SK-N-MC (cell line): ENCODE measurements around the gene RESF1.
"Not testable (repeated sequence)": the region's sequence is repeated elsewhere in the genome, so short reads cannot be mapped to it uniquely, and the experiment has no call there.

Experiments used
- DNase-seq: peaks from one replicate; pipeline ENCODE4 v3.0.0-alpha.2; 2011; ENCODE audit warnings: low read depth, low spot score
- H3K27ac ChIP-seq: fragments of 200-600 bp; sonication (generic); 2 replicates; pipeline ENCODE4 v1.5.1; 2016; ENCODE audit warnings: mixed run types
- H3K36me3 ChIP-seq: fragments of 200-600 bp; sonication (generic); 2 replicates; pipeline ENCODE4 v1.6.1; 2017; ENCODE audit warnings: antibody characterized with exemption, low read length, mixed read lengths; ENCODE audit not compliant: insufficient read depth
- H3K4me3 ChIP-seq: fragments of 200-600 bp; sonication (generic); 2 replicates; pipeline ENCODE4 v1.5.1; 2016
- H3K9ac ChIP-seq: fragments of 200-600 bp; sonication (generic); 2 replicates; pipeline ENCODE4 v1.8.0; 2017; ENCODE audit warnings: mixed run types, mixed read lengths; ENCODE audit not compliant: insufficient read length
- H3K9me3 ChIP-seq: fragments of 200-600 bp; sonication (generic); 2 replicates; pipeline ENCODE4 v1.6.1; 2017; ENCODE audit warnings: low read depth, mild to moderate bottlenecking, antibody characterized with exemption, low read length, moderate library complexity, mixed read lengths
- EZH2 ChIP-seq: fragments of 200-600 bp; sonication (generic); IDR thresholded peaks from one replicate; pipeline ENCODE4 v1.6.1; 2017; ENCODE audit warnings: antibody characterized with exemption
- FOXP2 ChIP-seq: optimal IDR thresholded peaks from 2 replicates; pipeline ENCODE3; 2011; ENCODE audit warnings: mild to moderate bottlenecking, moderate library complexity; ENCODE audit not compliant: insufficient read depth; ENCODE audit errors: extremely low read length, control extremely low read depth
- POLR2AphosphoS5 ChIP-seq: IDR thresholded peaks from 2 replicates; pipeline ENCODE4 v1.6.1; 2012; ENCODE audit warnings: mild to moderate bottlenecking, low read depth, low read length, borderline replicate concordance

The RESF1 gene

DNA sequence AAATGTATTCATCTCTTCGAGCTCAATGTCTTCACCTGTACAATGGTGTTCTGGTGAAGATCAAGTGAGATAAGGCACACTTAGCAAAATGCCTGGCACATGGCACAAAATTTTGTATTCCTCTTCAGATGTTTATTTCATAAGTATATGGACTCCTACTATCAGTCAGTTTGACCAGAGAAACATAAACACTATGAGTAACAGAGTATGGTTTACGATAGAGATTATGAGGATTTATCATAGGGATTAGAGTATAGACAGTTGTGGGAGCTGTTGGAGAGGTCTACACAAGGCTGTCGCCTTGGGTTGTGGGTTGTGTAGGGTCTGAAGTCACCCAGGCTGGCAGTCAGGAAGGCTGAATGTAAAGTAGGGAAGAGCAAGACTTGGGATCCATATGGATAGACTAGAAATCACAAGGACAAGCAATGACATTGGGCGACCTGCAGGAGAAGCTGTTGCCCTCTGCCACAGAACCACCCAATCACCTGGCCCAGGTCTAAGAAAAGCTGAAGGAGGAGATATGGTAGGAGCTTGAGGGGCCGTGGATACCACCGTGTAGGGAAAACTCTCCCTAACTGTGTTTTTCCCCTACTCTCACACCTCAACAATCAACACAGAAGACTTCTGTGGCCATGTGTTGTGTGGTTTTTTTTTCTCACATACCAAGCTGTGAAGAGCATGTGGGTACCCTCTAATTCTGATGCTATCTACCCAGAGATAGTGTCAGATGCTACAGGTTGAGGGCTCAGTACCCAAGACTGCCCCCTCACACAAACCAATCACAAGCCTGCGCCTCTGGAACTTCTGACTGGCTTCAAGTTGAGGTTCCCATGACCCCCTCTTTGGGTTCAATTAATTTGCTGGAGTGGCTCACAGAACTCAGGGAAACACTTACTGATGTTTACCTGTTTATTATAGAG, 27.2 kb upstream of the RESF1 start:
- no peak overlapping the region for H3K27ac ChIP-seq
- no peaks in the 10 kb centered on the region for H3K36me3 ChIP-seq
- DNase-seq = no peak
- no peak overlapping the region for H3K9ac ChIP-seq
- no peak for TF ChIP-seq EZH2
- H3K9me3 ChIP-seq = no peaks in the 10 kb centered on the region
- no peak overlapping the region for H3K4me3 ChIP-seq

DNA sequence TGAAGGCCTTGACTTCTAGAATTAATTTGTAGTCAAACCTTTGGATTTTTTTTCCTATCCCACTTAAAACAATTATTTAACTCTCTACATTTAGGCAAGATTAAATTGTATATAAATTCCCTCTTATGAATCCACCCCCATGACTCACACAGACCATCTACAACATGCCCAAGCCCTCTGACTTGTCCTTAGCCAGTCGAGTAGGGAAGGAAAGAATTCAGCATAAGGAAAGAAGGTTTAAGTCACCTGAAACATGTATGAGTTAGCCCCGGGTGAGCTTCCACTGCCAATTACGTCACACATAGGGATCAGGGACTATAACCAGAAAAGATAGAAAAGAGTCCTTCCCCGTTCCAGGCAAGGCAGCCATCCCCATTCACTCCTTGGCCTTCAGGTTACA, 14.9 kb upstream of the RESF1 start:
- Histone ChIP-seq H3K9ac (no peak overlapping the region), H3K4me3 (no peak overlapping the region), H3K9me3 (no peaks in the 10 kb centered on the region), H3K36me3 (no peaks in the 10 kb centered on the region), H3K27ac (no peak overlapping the region)
- TF ChIP-seq FOXP2 = no peak
- no peak for TF ChIP-seq EZH2
- TF ChIP-seq POLR2AphosphoS5 = no peak
- DNase-seq = no peak

DNA sequence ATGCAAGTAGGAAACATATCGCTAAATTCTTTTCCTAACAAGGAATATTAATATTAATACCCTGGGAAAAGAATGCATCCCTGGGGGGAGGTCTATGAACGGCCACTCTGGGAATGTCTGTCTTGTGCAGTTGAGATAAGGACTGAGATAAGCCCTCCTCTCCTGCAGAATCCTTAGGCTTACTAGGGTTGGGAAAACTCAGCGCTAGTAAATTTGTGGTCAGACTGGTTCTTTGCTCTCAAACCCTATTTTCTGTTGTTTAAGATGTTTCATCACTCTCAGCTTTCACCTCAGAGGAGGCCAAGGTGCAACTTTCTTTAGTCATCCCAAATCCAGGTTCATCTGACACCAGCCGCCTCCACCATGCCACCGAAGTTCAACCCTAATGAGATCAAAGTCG, 11.2 kb upstream of the RESF1 start:
- Histone ChIP-seq H3K9ac (no peak overlapping the region), H3K27ac (no peak overlapping the region), H3K36me3 (no peaks in the 10 kb centered on the region), H3K4me3 (no peak overlapping the region), H3K9me3 (no peaks in the 10 kb centered on the region)
- TF ChIP-seq FOXP2 (no peak), POLR2AphosphoS5 (no peak), EZH2 (no peak)
- DNase-seq = no peak

DNA sequence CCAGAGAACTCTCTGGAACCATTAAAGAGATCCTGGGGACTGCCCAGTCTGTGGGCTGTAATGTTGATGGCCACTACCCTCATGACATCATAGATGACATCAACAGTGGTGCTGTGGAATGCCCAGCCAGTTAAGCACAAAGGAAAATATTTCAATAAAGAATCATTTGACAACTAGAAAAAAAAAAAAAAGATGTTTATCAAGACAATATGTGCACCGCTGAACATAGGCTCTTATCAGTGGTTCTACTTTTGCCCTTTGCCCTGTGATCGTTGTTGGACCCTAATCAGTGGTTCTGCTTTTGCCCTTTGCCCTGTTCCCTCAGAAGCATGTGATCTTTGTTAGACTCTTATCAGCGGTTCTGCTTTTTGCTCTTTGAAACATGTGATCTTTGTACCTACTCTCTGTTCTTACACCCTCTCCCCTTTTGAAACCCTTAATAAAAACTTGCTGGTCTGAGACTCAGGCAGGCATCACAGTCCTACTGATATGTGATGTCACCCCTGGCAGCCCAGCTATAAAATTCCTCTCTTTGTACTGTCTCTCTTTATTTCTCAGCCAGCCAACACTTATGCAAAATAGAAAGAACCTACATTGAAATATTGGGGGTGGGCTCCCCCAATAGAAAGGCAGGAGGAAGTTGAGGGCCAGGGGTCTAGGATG, 10.4 kb upstream of the RESF1 start:
- not testable (repeated sequence) for H3K27ac ChIP-seq, H3K9me3 ChIP-seq, H3K4me3 ChIP-seq, H3K9ac ChIP-seq, H3K36me3 ChIP-seq, DNase-seq

DNA sequence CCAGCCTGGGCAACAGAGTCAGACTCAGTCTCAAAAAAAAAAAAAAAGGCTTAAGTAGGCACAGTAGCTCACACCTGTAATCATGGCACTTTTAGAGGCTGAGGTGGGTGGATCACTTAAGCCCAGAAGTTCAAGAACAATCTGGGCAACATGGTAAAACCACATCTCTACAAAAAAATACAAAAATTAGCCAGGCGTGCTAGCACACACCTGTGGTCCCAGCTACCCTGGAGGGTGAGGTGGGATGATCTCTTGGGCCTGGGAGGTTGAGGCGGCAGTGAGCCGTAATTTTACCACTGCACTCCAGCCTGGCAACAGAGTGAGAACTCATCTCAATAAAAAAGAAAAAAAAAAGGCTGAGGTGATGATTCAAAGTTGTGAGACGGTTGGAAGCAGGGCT, 9.1 kb upstream of the RESF1 start:
- Histone ChIP-seq H3K9me3 (no peaks in the 10 kb centered on the region), H3K27ac (no peak overlapping the region), H3K9ac (no peak overlapping the region), H3K36me3 (no peaks in the 10 kb centered on the region), H3K4me3 (no peak overlapping the region)
- DNase-seq = no peak
- TF ChIP-seq EZH2 = no peak
- no peak for TF ChIP-seq POLR2AphosphoS5
- no peak for TF ChIP-seq FOXP2

DNA sequence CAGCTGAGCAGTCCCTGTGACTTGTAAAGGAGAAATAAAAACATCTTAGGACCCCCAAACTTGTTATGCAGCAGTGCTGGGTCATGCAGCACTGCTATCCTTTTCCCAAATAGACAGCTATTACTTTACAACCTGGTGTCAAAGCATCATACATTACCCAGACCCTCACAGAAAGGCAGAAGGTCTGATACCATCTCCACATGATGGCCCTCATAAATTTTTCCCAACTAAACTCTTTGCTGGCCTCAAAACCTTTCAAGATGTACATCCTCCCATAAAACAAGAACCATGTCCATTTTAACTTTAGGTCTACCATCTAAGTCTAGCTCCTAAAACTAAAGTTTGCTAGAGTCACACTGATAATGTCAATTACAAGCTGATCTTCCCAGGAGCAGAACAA, 8.7 kb upstream of the RESF1 start:
- Histone ChIP-seq H3K4me3 (no peak overlapping the region), H3K27ac (no peak overlapping the region), H3K9me3 (no peaks in the 10 kb centered on the region), H3K36me3 (no peaks in the 10 kb centered on the region), H3K9ac (no peak overlapping the region)
- no peak for TF ChIP-seq EZH2
- no peak for TF ChIP-seq FOXP2
- TF ChIP-seq POLR2AphosphoS5 = no peak
- DNase-seq = no peak

DNA sequence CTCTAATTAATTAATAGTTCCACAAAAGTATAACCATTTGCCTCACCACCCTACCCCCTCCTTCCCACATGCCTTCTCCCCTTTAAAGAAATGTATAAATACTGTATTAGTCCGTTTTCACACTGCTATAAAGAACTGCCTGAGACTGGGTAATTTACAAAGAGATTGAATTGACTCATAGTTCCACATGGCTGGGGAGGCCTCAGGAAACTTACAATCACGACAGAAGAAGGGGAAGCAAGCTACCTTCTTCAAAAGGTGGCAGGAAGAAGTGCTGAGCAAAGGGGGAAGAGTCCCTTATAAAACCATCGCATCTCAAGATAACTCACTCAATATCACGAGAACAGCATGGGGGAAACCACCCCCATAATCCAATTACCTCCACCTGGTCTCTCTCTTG, 8.2 kb upstream of the RESF1 start:
- H3K9ac ChIP-seq = no peak overlapping the region
- H3K27ac ChIP-seq = no peak overlapping the region
- TF ChIP-seq EZH2 = no peak
- no peak for TF ChIP-seq POLR2AphosphoS5
- TF ChIP-seq FOXP2 = no peak
- DNase-seq = no peak
- no peaks in the 10 kb centered on the region for H3K9me3 ChIP-seq
- no peak overlapping the region for H3K4me3 ChIP-seq
- no peaks in the 10 kb centered on the region for H3K36me3 ChIP-seq

DNA sequence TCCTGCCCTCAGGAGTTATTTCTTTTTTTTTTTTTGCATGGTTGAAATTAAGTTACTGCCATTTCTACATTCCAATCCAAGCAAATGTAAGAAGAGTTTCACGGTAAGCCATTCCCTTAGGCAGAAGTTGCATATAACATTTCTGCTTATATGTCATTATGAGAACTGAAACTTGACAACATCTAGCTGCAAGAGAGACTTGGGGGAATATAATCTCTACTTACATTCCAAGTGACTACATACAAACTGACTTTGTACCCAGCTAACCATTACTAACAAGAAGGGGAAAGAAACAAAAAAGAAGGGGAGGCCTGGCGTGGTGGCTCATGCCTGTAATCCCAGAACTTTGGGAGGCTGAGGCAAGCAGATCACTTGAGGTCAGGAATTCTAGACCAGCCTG, 7.3 kb upstream of the RESF1 start:
- DNase-seq = no peak
- no peak overlapping the region for H3K27ac ChIP-seq
- TF ChIP-seq POLR2AphosphoS5 = no peak
- no peak for TF ChIP-seq FOXP2
- TF ChIP-seq EZH2 = no peak

DNA sequence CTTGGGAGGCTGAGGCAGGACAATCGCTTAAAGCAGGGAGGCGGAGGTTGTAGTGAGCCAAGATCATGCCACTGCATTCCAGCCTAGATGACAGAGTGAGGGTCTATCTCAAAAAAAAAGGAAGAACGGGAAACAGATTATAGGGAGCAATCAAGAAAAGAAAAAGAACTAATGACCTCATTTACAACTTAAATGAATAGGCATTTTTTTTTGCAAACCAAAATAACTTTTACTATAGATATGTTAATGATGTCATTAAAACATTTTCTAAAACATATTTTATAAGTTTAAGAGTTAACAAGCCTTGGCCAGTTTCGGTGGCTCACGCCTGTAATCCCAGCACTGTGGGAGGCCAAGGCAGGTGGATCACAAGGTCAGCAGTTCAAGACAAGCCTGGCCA, 6.8 kb upstream of the RESF1 start:
- Histone ChIP-seq H3K4me3 (no peak overlapping the region), H3K9me3 (no peaks in the 10 kb centered on the region), H3K9ac (no peak overlapping the region), H3K36me3 (no peaks in the 10 kb centered on the region), H3K27ac (no peak overlapping the region)
- DNase-seq = no peak
- TF ChIP-seq EZH2 (no peak), FOXP2 (no peak), POLR2AphosphoS5 (no peak)

More for the DNA sequence above, 7.3 kb upstream of the RESF1 start:
- no peaks in the 10 kb centered on the region for H3K9me3 ChIP-seq
- no peak overlapping the region for H3K9ac ChIP-seq
- H3K4me3 ChIP-seq = no peak overlapping the region
- H3K36me3 ChIP-seq = no peaks in the 10 kb centered on the region
